ENCODE data around the gene ATXN10.

Gene ATXN10

DNA sequence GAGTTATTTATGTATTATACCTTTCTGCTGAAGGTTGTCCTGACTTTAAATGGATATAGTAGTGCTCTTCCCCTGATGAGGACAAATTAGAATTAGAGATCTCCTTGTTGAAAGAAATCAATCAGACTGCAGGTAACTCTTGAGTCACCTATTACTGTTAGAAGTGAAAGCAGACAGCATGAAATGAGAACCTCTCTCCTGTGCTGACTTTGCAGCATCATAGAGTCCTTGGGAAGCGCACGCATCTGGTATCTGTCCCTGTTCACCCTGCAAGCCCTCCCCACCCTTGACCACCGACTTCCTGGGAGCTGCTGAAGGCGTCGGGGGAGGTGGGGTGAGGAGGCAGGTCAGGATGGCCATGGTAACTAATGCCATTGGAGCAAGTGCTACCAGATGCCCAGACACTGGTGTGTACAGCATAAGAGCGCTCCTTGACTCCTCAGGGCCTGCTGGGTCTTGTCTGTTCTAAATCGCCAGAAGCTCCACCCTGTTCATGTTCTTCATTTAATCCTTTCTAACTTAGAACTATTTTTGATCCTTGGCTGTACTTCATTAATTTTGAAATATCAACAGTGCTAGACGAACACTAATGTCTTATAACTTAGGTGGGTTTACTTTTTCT, 161.4 kb downstream of the ATXN10 start:
- no peak for DNase-seq

GRCh38 chr22:45833613-45834012, 162.0 kb downstream of the ATXN10 start:
- DNase-seq = no peak

DNA sequence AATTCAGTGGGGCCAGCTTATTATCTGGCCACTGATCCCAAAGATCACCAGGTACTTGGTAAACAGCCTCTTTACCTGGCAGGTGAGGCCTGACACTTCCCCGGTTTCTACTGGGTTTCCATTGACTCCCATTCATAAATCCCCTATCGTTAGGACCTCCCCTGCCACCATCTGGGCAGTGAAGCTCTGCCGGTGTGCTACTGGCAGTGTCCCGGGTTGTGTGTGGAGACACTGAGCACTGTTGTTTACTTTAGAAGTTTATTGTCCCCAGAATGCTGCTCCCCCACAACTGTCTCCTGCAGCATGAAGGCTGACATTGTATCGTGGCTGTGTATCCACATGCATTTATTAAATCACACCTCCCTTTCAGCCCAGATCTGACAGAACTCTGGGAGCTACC, 162.6 kb downstream of the ATXN10 start:
- no peak for DNase-seq

DNA sequence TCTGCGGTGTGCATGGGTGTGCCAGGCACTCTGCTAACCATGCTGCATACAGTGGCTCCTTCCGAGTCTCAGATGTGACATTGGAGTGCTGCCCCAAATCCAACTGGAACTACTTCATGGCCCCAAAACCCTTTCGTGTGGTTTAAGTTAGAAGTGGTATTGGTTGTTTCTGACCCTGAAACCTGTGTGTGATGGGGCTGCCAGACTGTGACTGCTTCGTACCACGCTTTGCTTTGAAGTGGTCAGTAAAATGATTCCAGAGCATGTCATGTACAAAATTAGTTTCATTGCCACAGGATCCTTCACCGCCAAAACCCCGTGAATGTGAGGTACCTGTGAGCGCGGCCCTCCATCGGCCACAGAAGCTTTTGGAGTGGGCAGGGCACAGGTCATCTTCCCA, 163.2 kb downstream of the ATXN10 start:
- no peak for DNase-seq

- DNase-seq = no peak
Observed at GRCh38 chr22:45836418-45837169, 165.0 kb downstream of the ATXN10 start.

GRCh38 chr22:45837508-45837907, 165.9 kb downstream of the ATXN10 start:
- no peak for DNase-seq

- DNase-seq = no peak
Observed at GRCh38 chr22:45838305-45838887, 166.8 kb downstream of the ATXN10 start.

GRCh38 chr22:45840483-45840882, 168.8 kb downstream of the ATXN10 start:
- DNase-seq = no peak

GRCh38 chr22:45842291-45842991, 170.8 kb downstream of the ATXN10 start:
- DNase-seq = no peak

DNA sequence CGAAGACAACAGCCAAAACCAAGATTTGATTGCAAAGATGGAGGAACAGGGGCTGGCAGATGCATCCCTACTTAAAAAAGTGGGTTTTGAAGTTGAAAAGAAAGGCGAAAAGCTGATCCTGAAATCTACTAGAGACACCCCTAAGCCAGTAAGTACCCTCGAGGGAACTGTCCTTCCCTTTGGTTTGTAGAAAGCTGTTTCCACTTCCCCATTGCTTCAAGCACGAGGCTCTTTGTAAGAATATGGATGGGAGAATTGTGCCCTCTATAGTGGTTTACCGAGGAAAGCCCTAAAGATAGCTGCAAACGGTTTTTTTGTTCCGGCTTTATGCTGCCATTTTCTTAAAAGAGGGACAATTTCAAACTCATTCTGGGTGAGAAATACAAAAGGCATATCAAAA, 171.4 kb downstream of the ATXN10 start:
- no peak for DNase-seq

GRCh38 chr22:45843986-45844385, 172.4 kb downstream of the ATXN10 start:
- DNase-seq = no peak

DNA sequence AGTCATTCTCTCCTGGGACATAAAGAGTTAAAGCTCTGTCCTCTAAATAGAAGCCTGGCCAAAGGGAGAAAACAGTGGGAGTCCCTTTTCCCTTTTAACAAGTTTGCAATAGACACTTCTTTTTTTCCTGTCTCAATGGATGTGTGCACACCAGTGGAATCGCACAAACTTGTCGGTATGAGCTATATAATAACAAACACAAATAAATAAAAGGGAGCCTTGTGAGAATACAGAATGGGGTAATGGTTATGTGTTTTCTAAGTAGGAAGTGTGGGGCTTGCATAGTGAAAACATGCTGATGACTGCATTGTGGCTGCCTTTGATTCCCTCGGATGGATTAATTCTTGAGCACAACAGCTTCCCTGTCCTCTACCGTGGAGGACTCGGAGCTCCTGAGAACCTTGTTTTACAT, 173.4 kb downstream of the ATXN10 start:
- no peak for DNase-seq

DNA sequence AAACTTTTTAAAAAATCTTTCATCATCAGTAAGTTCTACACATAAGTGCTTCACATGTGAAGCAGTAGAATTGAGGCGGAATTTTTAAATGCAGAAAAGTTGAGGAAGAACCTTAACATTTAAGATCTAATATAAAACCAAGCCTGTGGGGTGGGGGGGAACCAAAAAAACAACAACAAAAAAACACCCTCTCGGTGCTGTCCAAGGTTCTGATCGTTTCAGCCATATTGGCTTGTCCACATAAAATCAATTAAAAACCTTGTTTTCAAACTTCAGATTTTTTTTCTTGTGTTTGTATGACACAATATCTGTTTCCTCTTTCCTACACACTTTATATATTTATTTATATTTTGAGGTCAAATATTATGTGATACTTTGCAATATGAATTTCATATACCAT, 175.3 kb downstream of the ATXN10 start:
- no peak for DNase-seq

GRCh38 chr22:45848904-45849303, 177.3 kb downstream of the ATXN10 start:
- DNase-seq = no peak

DNA sequence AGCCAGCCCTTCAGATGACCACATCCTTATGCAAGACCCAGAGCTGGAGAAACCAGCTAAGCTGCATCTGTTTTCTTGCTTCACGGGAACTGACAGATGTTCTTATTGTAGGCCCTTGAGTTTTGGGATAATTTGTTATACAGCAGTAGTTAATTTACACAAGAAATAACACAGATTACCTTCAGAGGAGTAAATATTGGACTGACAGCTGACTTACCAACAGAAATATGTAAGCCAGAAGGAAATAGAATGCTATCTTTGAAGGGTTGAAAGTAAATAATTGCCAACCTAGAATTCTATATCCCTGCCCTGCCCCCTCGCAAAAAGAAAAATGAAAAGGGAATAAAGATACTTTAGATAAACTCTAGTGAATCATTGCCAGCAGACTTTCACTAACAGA, 181.2 kb downstream of the ATXN10 start:
- DNase-seq = no peak

DNA sequence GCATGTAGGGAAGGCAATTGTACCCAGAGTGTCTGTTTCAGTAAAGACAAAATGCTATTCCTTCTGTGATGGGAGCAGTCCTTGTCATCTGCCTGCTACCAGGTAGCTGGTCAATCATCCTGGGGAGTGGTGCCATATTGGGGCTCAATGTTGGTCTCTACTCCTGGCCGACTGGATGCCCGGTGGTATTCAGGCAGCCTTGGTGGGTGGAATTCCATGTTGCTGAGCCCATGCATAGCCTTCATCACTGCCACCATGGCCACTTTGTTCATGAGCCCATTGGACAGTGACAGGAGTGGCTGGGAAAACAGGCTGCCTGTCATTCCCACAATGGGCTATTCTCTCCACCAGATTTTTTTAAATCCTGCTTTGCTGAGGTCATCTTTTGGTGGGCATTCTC, 184.3 kb downstream of the ATXN10 start:
- no peak for DNase-seq

- DNase-seq = no peak
Observed at GRCh38 chr22:45857519-45857918, 185.9 kb downstream of the ATXN10 start.

DNA sequence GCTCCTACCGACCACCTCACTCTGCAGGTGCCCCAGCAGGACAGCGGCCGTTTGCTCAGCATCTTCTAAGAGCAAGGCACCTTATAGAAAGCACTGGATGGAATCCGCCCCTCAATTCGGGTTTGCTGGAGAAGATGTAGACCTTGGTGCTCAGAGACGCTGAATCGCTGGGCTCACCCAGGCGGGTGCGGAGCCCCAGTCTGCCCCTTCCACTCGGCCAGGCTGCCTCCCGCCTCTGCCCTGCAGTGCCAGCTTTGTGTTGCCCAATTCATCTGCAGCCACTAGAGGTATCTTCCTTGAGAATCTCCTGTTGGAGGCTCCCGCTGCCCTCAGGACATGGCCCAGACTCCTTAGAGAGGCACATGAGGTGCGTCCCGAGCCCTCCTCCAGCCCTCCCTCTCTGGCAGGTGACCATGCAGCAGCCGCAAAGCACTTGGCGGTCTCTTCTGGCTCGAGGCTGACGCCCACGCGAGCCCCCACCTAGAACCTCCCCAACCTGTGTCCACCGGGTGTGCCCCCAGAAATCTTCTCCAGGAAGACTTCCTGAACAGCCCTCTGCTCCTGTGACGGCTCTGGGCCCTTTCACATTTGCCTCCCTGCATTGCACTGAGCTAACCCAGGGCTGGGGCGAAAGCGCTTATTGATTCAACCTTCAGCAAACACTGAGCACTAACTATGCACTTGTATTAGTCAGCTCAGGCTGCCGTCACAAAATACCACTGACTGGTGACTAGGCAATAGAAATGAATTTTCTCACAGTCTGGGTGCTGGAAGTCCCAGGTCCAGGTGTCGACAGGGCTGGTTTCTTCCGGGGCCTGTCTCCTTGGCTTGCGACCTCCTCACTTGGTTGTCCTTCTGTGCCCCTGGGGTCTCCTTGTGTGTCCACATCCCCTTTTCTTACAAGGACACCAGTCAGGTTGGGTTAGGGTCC, 187.9 kb downstream of the ATXN10 start:
- no peak for DNase-seq

DNA sequence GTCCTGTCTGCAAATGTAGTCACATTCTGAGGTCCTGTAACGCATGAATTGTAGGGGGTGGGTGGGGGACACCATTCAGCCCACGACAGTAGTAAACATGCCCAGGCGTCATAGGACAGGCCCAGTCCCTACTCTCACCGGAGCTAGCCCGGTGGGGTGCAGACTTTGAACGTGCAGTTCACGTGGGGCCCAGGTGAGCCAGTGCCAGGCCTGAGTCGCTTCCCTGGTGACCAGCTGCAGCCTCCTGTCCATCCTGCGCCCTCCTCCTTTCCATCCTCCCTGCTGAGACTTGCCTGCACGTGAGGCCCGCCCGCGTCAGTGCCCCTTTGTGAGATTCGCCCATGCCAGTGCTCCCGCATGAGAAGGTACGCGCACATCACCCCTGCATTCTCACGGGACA, 188.6 kb downstream of the ATXN10 start:
- no peak for DNase-seq

- DNase-seq = no peak
Observed at GRCh38 chr22:45861259-45861658, 189.6 kb downstream of the ATXN10 start.

GRCh38 chr22:45863981-45864751, 192.5 kb downstream of the ATXN10 start:
- peak; percentile 58 for DNase-seq

Measured in T-helper 9 cell (primary cell).